A172 (cell line): ENCODE data around the gene PDP2. TPM values are rescaled to one million over a fixed set of nuclear protein-coding genes. Genes with fewer than 3 reads are reported as not detected.
A peak's percentile ranks its signal among the peaks of the same experiment; 100 is the strongest.
"Not testable (repeated sequence)": the region's sequence is repeated elsewhere in the genome, so short reads cannot be mapped to it uniquely, and the experiment has no call there.

ENCODE experiments used
- DNase-seq: peaks from one replicate; pipeline ENCODE4 v3.0.0-alpha.2; 2015; ENCODE audit warnings: low spot score
- total RNA-seq: library from RNA; depleted of rRNA; stranded (reverse); fragments of >200 nt; shearing (Covaris generic); gene quantifications from 2 replicates; pipeline ENCODE4 v1.2.3, GENCODE V29; 2014

Gene PDP2
- total RNA-seq, 1 experiment from 2014 or later = 16.7 TPM

DNA sequence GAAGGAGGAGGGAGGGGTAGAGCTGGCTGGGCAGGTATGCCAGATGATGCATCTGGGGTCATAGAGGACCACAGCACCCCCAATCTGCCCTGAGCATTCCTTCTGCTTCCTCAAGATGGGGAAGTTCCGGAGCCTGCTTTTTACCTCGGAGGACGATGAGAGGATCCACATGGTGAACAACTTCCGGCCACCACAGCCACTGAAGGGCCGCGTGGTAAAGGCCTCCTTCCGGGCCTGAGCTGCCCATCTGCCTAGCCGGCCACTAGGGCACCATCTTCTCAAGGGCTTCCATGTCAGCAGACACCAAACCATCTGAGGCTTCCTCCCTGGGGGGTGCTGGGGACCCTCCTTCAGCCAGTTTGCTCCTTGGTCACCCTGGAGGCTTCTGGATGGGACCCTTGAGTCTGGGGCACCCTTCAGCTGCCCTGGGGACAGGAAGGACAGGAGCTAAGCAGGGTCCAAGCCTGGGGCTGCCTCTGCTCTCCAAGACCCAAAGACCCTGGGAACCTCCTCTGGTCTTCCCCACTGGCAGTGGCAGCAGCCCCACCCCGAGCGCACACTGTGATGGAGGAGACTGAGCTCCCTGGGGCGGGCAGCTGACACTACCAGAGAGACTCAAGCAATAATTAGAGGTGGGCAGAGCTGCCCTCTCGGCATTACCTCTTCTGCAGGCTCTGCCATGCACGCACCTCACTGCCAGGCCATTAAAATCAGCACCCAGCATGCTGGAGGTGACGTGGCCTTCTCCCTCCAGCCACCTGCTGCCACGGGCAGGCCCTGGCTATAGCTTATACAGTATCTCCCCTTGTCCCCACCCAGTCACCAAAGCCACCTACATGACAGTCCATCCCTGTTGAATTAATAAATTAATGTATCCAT lies 26.8 kb upstream of the PDP2 start:
- DNase-seq = no peak

DNA sequence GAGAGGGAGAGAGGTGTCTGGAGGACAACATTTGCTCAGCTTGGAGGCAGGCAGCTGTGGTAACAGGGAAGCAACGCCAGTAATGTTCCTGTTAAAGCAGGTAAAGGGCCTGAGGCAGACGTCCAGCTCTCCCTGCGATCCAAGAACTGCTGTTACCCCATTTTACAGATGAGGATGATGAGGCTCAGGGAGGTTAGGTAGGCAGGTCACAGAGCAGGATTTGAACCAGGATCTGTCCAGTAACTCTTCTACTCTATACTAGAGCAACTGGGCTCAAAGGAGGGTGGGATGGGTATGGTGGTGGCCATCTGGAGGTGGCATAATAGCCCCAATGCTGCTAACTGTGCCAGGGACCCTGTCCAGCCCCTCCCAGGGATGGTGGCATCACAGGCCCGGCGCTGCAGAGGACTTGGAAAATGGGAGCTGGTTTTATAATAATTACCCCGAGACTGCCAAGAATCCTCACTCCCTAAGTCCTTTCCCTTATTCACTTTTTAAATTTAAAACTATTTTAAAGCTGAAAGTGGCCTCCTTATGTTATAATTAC lies 24.1 kb upstream of the PDP2 start:
- no peak for DNase-seq

DNA sequence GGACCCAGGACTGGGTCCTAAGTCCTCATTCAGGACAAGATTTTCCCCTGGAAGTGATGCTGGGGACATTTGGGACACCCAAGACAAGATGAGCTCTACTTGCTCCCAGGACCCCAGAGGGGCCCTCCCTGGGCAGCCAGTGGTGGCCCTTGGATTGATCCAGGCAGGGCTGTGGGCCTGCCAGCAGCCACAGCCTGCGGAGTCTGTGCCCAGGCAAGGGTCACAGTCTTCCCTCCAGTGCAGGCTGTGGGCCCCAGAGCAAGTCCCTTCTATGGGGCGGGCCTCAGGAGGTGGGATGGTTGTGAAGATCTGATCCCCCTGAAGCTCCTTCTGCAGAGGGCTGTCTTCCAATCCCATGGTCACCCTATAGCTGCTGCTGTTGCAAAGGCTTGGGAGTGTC lies 23.5 kb upstream of the PDP2 start:
- DNase-seq = no peak

DNA sequence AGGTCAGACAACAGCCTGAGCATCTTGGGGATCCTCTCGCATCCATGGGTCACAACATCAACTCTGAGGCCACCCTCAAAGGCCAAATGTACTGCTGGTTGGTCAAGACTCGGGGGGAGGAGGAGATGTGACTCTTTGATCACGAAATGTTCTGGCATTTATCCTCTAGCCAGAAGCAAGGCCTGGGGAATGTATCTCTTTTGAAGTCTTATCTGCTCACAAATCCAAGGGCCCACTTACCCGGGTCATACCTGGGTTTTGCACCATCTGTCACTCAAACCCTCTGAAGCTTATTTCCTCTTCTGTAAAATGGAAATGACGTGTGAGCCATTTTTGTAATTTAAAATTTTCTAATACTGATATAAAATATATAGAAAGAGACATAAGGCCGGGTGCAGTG lies 22.9 kb upstream of the PDP2 start:
- DNase-seq = no peak

GRCh38 chr16:66858740-66859396 lies 21.4 kb upstream of the PDP2 start:
- peak; percentile 72 for DNase-seq

DNA sequence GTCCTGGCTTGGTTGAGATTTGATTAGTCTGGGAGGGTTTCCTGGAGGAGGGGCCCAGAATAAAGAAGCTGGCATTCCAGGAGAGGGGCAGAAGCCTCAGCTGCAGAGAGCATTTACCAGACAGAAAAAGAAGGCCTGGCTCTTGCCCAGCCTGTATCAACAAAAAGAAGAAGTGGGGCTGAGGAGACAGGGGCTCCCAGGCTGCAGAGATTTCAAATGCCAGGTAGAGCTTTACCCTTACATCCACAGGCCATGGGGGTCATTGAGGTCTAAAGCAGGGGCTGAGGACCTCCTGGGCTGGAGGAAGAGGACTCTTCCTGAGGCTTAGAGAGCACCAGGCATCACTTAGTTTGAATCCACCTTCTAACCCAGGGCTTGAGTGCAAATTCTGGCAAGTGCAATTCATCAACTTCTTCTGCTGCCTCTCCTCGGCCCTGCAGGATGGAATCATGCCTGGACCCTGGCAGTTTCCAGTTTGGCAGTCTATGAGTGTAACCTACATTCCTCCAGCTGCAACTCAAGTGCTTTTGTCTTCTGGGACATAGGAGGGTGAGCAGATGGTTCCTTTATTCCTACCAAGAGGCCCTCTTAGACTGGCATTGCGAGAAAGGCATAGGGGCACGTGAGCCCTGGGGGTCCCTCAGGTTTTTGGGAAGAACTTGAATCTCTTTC lies 20.8 kb upstream of the PDP2 start:
- DNase-seq = no peak

GRCh38 chr16:66862023-66862520 lies 18.2 kb upstream of the PDP2 start:
- DNase-seq = no peak

DNA sequence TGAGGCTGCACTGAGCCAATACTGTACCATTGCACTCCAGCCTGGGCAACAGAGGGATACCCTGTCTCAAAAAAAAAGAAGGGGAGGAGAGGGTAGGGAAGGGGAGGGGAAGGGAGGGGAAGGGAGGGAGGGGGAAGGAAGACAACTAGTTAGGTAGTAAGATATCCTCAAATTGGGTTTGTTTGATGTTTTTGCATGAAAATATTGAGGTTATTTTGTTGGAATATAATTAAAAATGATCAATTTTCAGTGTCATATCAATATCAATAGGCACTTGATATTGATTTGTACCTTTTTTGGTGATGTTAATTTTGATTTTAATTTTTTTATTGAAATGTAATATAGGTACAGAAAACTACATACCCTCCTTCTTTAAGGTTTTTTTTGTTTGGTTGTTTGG lies 16.6 kb upstream of the PDP2 start:
- DNase-seq = no peak

DNA sequence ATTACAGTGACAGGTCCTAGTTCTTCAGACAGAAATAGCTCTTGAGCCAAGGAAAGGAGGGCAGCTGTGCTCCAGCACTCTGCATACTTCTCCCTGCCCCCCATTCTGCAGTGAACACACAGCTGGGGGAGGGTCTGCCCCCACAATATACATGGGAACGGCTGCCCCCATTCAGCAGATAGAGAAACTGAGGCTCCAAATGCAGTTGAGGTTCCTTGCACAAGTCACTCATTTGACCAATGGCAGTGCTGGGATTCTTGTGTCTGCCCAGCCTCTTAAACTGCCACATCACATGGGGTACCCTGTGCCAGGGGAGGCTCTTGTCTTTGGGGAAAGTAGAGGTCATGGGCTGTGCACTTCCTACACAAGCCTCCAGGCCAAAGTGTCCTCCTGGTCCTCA lies 10.9 kb upstream of the PDP2 start:
- no peak for DNase-seq

DNA sequence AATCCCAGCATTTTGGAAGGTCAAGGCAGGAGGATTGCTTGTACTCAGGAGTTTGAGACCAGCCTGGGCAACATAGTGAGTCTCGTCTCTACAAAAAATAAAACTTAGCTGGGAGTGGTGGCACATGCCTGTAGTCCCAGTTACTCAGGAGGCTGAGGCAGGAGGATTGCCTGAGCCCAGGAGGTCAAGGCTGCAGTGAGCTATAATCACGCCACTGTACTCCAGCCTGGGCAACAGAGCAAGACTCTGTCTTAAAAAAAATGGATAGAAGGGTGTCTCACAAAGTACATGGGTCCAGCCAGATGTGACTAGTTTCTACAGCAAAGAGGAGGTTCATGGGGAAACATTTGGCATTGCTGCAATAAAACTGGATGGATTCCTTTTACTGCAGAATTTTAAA lies 9.0 kb upstream of the PDP2 start:
- DNase-seq = not testable (repeated sequence)

DNA sequence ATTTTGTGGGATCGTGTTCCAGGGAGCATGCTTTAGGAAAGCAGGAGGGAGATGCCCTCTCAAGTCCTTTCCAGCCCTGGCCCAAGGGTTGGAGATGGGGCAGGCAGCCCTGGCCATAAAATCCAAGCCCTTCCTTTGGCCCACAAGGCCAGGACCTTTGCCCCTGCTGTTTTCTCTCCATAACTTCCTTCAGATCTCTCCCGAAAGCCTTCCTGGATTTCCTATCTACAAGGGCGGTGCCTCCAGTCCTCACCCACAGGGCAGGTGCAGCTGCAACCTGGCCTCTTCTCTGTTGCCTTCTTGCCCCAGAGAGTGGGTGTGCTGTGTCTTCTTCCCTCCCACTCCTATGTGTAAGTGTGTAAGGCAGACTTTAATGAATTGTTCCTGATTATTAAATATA lies 8.5 kb upstream of the PDP2 start:
- DNase-seq = no peak

- no peak for DNase-seq
Measured at GRCh38 chr16:66872559-66872942, 7.8 kb upstream of the PDP2 start.

- peak; percentile 95 for DNase-seq
Measured at GRCh38 chr16:66872943-66873684, 7.2 kb upstream of the PDP2 start.

- no peak for DNase-seq
Measured at GRCh38 chr16:66873685-66874055, 6.6 kb upstream of the PDP2 start.

DNA sequence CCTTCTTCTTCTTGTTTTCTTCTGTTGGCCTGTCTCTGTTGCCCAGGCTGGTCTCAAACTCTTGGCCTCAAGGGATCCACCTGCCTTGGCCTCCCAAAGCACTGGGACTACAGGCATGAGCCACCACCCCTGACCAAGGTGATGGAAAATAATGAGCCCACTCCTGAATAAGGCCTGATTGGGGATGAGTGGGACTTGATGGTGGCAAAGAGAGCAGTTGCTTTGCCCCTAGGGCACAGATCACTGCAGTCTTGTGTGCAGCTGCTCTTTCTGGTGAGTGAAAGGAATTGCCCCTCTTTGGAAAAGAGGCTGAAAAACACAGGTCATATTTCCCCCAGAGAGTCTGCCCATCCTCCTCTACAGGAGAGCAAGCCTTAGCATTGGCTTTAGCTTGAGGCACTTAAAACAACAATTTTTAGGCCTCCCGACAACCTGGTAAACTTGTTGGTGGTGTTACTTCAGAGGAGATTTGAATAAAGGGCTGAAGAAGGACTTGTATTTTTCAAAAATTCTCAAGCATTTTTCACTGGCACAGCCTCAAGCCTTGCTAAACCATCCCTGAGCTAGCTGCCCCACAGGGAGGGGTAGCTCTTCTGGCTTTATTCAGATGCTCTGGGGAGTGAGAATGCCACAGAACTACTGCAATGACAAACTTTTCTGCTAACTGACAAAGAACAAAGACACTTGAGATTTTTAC lies 6.1 kb upstream of the PDP2 start:
- DNase-seq = no peak

DNA sequence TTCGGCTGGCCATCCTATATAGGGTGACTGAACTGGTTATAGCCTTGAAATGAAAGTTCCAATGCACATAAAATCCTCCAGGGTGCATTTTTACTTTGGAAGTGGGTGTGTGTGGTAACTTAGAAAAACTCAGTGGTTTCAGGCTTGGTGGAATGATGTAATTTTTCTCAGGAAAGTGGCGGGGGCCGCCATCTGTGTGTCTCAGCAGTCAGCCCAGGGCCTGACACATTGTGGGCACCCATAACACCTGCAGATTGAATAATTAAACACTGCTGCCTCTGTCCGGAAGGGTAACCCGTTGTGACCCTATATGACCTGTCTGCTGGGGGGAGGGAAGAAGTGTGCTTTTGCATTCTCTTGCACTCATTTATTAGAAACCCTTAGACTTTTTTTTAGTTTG lies 2.2 kb upstream of the PDP2 start:
- no peak for DNase-seq

DNA sequence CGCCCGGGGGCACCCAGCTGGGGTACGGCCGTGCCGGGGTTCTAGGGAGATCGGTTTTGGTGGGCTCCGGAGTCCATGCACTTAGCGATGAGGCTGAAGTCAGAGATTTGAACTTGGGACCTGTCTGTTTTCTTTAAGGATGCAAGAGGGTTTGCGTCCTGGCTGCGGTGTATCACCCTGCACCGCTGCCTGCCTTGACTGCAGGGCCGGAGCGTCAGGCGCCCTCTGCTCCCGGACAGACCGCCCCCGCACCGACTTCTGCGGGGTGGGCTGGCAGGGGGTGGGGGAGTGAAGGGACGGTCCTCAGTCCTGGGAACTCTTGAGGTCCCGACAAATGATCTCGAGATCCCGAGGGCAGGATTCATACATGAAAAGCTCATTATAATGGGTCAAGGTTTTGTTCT lies 701 bp downstream of the PDP2 start:
- no peak for DNase-seq

DNA sequence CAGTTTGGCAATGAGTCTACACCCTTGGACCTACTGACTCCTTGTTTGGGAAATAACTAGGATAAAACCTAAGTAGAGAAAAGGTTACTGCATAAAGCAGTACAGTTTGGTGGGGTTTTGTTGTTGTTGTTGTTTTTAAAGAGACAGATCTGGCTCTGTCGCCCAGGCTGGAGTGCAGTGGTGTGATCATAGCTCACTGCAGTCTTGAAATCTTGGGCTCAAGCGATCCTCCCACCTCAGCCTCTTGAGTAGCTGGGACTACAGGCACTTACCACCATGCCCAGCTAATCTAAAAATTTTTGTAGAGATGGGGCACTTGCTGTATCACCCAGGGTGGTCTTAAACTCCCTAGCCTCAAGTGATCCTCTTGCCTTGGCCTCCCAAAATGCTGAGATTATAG lies 1.2 kb downstream of the PDP2 start:
- DNase-seq = no peak

DNA sequence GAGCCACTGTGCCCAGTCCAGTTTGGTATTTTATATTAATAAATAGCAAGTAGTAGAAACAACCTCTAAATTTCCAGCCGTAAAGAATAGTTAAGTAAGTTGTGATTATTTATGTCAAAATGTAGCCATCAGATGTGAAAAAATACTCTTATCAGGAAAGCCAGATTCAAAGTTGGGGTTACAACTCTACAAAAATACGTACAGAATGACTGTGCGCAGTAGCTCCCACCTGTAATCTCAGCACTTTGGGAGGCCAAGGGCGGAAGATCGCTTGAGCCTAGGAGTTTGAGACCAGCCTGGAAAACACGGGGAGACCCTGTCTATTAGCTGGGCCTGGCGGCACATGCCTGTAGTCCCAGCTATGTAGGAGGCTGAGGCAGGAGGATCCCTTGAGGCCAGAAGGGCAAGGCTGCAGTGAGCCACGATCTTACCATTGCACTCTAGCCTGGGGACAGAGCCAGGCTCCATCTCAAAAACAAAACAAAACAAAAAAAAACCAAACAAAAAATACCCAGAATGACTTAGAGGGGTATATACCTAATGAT lies 1.7 kb downstream of the PDP2 start:
- no peak for DNase-seq

- DNase-seq = no peak
Measured at GRCh38 chr16:66882702-66883101, 2.4 kb downstream of the PDP2 start.

DNA sequence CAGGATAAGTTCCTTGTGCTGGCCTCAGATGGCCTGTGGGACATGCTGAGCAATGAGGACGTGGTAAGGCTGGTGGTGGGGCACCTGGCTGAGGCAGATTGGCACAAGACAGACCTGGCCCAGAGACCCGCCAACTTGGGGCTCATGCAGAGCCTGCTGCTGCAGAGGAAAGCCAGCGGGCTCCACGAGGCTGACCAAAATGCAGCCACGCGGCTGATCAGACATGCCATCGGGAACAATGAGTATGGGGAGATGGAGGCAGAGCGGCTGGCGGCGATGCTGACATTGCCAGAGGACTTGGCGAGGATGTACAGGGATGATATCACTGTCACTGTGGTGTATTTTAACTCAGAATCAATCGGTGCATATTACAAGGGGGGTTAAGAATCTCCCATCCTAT lies 5.2 kb downstream of the PDP2 start:
- no peak for DNase-seq
